HG02642 (cell line): Measurements from ENCODE around the gene CRYAA.
"Not testable (repeated sequence)": the region's sequence is repeated elsewhere in the genome, so short reads cannot be mapped to it uniquely, and the experiment has no call there.

Source experiments
- ATAC-seq: cut with Tn5 transposase; IDR thresholded peaks from one replicate; pipeline ENCODE4 v1.9.1; 2021; ENCODE audit warnings: mild to moderate bottlenecking; ENCODE audit not compliant: unreplicated experiment, poor library complexity

CRYAA gene, protein sequence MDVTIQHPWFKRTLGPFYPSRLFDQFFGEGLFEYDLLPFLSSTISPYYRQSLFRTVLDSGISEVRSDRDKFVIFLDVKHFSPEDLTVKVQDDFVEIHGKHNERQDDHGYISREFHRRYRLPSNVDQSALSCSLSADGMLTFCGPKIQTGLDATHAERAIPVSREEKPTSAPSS

DNA sequence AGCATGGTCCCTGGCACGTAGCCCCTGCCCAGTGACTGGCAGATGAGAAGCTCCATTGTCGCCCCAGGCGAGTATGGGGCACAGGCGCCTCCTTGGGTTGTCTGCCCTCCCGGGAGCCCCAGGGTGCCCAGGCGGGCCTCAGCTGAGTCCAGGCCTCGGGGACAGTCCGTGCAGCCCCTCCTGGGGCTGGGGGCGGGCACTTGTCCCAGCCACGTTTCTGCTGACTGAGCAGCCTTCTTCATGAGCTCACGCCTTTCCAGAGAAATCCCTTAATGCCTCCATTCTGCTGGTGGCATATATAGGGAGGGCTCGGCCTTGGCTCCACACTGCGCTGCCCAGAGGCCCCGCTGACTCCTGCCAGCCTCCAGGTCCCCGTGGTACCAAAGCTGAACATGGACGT, at the start of gene CRYAA:
Gene CRYAA, plus strand, starts transcription at position 301 of the 400 bp plus-strand sequence. Its CDS starts 92 bp downstream, at position 393.
- ATAC-seq: not testable (repeated sequence)

DNA sequence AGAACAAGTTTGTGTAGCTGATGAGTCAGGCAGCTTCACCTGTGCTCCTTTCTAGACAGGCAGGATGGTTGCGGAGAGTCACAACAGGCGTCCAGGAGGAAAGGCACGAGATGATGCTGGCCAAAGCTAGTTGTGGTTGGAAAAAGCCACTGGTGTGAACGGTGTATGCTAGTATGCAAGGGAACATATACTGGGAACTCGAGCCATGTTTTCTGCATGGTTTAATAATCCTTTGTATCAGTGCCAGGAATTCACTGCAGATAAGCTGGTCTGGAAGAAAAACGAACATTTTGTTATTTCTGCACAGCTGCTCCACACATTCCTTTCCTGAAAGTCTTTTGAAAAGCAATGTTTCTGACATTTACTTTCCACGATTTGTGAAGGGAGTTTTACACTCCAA, 38.7 kb upstream of the CRYAA start:
- ATAC-seq: not testable (repeated sequence)

DNA sequence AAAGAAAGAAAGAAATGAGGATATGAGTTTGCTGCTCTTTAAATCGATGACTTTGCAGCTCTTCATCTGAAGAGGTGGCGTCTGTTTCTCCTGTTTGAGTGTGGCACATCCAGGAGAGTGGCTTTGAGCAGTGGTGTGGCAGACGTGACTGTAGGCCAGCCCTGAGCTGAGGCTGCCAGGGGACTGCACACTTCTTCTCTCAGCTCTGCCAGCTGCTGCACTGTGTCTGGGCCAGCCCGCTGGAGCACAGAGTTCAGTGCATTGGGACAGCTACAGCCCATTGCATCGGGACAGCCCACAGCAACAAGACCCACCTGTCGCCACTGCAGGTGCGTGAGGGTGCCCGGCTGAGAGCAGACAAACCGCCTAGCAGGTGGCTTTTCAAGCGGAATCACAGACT, 34.3 kb upstream of the CRYAA start:
- ATAC-seq: not testable (repeated sequence)

DNA sequence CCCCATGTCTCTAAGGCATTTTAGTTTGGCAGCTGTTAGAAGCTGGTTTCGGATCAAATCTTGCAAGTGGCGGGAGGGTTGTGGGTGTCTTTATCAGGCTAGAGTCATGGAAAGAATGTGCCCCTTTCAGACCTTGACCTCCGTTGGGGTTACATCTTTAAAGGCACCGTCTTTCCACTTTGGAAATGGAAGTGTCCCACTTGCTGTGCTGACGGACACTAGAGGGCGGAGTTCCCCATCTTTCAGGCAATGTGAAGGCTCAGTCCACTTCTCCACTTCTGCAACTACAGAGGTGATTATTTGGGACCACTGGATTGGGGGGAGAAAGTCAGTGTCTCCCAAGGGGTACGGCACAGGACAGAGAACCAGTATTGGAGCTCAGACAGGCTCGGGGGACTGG, 29.9 kb upstream of the CRYAA start:
- not testable (repeated sequence) for ATAC-seq

DNA sequence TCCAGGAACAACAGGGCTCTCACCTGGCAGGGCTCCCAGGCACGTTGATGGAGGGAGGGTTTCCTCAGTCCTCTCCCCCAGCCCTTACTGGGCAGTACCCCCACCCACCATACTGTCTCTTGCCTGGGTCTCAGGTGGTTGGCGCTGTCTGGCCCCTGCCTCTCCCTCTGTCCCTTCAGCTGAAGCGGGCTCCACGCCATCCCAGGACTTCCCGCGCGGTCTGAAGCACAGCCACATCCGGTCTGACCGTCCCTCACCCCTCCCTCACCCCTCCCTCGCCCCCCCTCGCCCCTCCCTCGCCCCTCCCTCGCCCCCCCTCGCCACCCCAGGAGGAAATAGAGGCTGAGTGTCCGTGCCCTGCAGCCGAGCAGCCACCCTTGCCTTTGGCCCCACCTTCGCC, 27.4 kb upstream of the CRYAA start:
- not testable (repeated sequence) for ATAC-seq

DNA sequence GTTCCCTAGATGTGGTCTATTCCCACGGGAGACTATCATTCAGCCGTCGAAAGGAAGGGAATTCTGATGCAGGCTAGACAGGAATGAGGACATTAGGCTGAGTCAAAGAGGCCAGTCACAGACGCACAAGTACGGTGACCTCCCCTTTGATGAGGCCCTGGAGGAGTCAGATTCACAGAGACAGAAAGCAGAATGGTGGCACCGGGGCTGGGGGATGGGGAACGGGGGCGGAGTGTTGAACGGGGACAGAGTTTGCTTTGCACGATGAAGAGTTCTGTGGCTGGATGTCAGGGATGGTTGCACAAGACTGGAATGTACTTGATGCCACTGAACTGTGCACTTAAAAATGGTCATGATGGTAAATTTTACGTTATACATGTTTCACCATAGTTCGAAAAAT, 22.2 kb upstream of the CRYAA start:
- not testable (repeated sequence) for ATAC-seq

DNA sequence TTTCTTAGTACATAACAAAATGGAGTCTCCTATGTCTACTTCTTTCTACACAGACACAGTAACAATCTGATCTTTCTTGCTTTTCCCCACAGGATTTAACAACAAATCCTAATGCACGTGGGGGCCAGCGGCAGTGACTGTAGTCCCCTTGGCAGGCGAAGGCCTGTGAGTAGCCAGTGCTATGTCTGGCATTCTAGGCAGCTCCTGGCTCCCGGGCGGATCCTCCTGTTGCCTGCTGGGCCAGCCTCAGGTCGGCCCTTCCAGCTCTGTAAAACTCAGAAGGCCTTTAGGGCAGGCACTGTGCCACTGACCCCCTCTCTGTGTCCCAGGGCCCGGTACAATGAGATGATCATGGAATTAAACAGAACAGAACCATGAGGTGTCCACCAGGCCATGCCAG, 20.8 kb upstream of the CRYAA start:
- not testable (repeated sequence) for ATAC-seq

DNA sequence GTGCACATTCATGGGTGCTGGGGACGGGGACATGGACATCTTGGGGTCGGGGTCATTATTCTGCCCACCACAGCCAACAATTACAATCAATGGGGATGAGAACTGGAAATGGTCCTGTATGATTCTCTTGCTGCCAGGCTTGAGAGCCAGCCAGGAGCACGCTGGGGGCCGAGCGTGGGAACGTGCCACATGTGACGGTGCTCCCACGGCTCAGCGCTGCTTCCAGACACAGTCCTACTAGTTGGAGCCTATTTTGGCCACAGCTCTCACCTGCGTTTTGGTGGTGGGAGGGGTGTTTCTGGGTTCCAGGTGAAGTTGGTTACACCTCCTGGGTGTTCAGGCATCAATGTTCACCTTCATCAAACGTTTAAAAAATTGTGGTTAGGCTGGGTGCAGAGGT, 19.5 kb upstream of the CRYAA start:
- ATAC-seq: not testable (repeated sequence)

DNA sequence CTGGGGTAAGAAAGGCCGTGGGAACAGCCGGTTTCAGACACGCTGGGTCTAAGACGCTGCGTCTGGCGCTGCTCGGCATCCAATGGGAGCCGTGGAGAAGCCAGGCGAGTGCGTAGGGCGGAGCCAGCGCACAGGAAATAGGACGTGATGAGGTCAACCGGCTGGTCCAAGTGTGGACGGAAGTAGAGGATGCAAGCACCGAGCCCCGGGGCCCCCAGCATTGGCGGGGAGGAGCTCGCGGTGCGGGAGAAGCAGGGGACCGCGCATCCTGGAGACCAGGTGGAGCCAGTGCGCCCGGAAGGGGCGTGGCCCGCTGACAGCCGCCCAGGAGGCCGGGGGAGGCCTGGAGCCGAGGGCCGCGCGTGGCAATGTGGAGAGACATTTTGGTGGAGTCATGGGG, 15.2 kb upstream of the CRYAA start:
- not testable (repeated sequence) for ATAC-seq

DNA sequence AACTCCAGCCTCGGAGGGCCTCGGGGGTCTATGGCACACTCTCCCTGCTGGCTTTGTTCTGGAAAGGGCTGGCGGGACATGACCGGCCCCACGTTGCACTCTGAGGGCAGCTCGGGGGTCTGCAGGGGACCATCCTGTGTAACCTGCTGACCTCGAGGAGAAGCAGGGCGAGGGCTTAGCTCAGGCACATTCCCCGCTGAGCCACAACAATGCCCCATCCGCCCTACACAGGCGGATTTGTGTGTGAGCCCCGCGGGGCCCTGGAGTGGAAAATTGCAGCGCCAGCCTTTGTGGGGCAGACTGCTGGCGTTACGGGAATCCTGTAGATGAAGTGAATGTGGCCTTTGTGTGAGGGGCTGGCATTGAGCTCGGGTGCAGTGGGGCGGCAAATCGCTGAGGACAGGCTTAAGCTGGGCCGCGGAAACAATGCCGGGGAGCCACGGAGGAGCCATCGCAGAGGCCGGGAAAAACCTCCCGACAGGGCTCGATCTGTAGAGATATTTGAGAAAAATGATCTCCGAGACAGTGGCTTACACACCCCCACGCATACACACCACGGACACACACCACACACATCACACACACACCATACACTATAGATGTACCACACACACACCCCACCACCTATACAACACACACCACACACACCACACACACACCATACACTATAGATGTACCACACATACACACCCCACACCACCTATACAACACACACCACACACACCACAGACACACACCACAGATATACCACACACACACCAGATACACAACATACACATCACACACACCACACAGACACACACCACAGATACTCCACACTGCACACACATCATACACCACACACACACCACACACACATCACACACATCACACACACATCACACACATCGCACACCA, 9.3 kb upstream of the CRYAA start:
- ATAC-seq: not testable (repeated sequence)

DNA sequence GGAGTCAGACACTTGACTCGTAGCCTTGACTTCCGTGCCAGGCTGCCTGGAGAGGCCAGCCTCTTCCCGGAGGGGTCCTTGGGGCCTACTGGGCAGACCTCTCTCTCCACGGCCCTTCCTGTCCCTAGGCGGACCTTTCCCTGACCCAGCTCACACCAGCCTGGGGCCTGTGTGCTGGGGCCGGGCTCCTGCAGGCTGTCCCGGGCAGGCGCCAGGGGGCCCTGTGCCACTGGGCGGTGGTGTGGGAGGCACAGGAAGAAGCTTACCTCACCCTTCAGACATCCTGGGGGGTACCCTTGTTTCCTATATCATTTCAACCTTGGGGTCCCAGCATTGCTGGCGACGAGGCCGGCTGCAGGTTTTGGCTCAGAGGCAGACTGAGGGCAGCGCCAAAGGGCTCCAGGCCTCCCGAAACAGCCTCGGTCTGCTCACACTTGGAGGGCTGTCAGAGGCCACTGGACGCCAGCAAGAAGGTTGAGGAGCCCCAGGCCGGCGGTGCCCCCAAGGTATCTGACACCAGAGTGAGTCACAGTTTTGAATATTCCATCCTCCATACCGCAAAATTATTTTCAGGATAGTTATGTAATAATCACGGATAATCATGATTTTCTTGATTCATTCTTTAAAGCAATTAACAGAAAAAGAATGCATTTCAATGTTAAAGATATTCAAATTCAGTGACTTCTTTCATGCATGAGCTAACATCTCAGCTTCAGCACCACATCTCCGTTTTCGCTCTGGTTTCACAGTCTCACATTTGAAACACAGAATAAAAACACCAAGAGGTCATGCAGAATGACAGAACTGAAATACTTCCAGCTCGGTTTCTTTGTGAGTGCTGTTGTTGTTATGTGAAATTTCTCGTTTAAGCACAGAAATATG, 6.7 kb upstream of the CRYAA start:
- not testable (repeated sequence) for ATAC-seq

DNA sequence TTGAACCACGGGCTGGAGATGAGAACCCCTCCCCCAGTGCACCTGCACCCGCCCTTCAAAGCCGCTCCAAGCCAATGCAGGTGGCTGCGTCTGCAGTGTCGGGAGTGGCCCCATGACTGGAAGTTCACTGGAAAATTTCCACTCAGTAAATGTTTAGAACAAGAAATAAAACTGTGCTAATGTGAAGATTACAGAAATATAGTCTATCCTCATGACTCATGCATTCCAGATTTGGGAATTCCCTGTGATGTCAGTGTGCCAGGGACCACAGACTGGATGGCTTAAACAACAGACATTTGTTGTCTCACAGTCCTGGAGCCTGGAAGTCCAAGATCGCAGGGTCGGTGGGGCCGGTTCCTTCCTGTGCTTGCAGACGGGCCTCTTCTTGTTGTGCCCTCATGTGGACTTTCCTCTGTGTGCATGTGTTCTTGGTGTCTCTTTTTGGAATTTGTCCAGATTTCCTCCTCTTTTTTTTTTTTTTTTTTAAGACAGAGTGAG, 6.1 kb upstream of the CRYAA start:
- not testable (repeated sequence) for ATAC-seq

DNA sequence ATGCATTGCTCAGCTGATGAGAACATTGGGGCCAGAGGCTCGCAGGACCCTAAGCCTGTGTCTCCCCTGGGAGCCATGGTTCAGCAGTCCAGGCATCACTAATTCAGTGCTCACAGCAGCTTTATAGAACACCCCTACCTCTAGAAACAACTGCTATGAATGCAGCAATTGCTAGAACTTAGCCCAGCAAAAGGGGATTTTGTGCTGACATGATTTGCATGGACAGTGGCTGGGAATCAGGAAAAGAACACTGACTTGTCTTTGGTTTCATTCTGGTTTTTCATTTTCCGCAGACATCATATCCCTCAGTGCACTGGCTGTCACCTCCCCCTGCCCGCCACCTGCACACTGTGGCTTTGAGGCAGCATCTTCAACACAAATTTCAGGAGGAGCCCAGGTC, 4.0 kb upstream of the CRYAA start:
- peak; percentile 64 for ATAC-seq

DNA sequence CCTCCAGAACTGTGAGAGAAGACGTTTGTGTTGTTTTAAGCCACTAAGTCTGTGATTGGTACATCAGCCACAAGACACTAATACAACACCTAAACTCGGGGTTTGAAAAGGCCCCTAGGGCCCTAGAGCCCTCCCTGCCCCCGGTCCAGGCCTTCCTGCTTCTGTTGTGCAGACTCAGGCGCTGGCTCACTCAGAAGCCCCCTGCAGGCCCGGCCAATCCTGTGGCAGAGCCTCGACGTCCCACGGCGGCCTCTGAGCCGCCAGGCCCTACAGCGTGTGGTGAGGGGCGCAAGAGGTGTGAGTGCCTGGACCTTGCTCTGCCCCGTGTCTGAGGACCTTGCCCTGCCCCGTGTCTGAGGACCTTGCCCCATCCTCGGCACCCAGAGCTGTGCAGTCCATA, 3.1 kb upstream of the CRYAA start:
- ATAC-seq: not testable (repeated sequence)

DNA sequence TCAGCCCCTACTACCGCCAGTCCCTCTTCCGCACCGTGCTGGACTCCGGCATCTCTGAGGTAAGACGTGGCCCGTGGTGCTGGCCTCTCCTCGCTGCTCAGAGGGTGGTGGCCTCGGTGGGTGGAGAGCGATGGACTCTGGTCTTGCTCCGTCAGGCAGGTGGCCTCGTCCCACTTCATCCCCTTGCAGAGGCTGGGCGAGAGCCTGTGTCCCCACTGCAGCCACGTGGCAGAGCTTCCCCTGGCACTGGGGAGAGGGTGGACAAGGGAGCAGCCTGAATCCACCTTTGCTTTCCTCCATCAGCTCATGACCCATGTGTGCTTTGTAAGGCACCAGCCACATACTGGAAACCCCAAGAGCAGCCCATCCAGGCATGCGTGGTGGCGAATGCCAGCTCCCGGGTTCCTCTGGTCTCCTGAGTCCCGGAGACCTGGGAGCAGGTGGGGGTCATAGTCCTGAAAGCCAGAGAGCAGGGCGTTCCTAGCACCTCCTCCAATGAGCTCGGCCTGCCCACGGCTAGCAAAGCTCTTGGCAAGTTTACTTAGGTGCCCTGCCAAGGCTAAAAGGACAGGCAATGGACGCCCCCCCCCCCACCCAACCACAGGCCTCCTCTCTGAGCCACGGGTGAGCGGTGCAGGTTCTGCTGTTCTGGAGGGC, 550 bp downstream of the CRYAA start:
- ATAC-seq: not testable (repeated sequence)

DNA sequence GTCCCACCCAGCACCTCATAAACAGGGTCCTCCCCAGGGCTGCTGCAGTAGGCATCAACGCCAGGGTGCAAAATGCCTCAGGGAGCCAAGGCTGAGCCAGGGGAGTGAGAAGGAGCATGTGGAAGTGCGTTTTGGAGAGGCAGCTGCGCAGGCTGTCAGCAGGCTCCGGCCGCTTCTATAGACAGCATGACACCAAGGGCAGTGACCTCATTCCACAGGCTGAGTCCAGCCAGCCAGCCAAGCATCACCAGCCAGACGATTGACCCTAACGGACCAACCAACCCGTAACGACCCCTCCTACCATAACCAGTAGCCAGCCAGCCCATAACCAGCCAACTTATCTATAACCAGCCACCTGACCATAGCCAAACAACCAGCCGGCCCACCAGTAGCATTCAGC, 1.1 kb downstream of the CRYAA start:
- not testable (repeated sequence) for ATAC-seq

DNA sequence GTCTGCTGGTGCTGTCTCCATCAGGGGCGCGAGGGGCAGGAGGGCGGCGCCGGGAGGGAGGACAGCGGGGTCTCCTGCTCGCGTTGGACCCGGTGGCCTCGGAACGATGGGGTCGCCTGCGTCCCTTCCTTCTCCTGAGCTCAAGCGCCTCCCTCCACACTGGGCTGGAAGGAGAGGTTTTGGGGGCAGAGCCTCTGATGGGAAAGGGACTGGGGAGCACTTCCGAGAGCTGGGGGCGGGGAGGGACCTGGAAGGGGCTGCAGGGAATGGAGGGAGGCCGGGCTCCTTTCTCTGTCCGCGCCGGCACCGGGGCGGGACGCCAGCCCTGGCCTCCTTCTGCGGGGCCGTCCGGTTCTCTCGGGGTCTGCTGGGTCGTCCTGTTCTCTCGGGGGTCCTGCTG, 4.0 kb downstream of the CRYAA start:
- not testable (repeated sequence) for ATAC-seq

DNA sequence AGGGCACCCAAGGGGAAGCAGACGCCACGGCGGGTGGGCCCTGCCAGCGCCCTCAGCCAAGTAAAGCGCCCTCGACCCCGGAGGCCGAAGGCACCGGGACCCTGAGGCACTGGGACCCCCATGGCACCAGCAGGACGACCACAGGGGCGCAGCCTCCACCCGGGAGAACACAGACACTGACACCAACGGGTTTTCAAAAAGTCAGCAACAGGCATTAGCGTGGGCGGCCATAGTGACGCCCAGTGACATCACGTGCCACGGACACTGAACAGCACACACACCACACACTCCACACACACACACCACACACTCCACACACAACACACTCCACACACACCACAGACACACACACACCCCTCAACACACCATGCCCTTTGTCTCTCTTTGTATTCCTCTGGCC, 4.6 kb downstream of the CRYAA start:
- not testable (repeated sequence) for ATAC-seq

DNA sequence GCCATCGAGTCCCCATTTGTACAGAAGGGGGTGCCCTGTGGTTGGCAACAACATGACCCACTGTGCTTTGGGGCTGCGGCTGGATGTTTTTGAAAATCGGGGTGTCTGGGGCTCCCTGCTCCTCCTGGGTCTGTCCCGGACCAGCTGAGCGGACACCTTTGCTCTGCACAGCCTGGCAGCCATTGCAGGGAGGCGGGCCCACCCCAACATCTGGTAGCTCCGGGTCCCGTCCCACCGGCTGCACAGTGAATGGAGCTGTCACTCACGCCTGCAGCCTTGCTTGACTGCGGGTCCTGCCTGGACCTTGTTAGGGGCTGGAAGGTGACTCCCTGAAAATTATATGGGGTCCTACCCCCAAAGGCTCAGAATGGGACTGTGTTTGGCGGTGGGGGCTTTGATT, 5.1 kb downstream of the CRYAA start:
- ATAC-seq: not testable (repeated sequence)

DNA sequence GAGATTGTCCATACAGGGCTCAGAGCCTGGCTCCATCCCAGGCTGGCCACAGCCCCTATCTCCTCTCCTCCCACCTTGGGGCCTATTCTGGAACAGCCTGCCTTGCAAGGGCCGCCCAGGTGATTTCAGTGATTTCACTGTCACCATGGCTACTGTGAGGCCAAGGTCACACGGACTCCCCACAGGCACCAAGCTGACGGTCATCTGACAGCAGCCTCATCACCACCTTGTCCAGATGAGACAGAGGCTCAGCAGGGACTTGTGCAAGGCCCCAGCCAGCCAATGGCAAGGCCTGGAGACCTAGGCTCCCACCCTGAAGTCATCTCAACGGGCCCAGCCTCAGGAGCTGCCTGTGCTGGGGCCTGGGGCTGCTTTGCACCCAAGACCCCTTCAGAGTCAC, 6.2 kb downstream of the CRYAA start:
- not testable (repeated sequence) for ATAC-seq
